ENCODE measurements around the gene PRPF19.
"Not testable (repeated sequence)": the region's sequence is repeated elsewhere in the genome, so short reads cannot be mapped to it uniquely, and the experiment has no call there.

DNA sequence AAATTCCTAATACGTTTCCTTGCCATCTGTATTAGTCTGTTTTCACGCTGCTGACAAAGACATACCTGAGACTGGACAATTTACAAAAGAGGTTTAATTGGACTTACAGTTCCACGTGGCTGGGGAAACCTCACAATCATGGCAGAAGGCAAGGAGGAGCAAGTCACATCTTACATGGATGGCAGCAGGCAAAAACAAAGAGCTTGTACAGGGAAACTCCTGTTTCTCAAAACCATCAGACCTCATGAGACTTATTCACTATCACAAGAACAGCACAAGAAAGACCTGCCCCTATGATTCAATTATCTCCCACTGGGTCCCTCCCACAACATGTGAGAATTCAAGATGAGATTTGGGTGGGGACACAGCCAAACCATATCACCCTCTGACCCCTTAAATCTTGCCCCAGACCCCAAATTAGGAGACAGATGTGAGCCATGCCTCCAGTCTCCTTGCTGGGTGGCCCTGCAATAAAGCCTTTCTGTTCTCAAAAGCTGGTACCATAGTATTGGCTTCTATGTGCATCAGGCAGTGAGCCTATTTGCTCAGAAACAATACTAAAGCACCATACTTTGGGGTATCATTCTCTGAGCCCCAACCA is 3.4 kb upstream of the PRPF19 start:
- TF ChIP-seq, protein P1, sequence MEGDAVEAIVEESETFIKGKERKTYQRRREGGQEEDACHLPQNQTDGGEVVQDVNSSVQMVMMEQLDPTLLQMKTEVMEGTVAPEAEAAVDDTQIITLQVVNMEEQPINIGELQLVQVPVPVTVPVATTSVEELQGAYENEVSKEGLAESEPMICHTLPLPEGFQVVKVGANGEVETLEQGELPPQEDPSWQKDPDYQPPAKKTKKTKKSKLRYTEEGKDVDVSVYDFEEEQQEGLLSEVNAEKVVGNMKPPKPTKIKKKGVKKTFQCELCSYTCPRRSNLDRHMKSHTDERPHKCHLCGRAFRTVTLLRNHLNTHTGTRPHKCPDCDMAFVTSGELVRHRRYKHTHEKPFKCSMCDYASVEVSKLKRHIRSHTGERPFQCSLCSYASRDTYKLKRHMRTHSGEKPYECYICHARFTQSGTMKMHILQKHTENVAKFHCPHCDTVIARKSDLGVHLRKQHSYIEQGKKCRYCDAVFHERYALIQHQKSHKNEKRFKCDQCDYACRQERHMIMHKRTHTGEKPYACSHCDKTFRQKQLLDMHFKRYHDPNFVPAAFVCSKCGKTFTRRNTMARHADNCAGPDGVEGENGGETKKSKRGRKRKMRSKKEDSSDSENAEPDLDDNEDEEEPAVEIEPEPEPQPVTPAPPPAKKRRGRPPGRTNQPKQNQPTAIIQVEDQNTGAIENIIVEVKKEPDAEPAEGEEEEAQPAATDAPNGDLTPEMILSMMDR (IDR thresholded peaks at IDR 0.05): not testable (repeated sequence)
- not testable (repeated sequence) for TF ChIP-seq POLR2A (IDR thresholded peaks at IDR 0.05)
